Liver (tissue), 9 donors: ENCODE data around the gene SP9. TPM values are rescaled to one million over a fixed set of nuclear protein-coding genes. Genes with fewer than 3 reads are reported as not detected.

Experiments
- DNase-seq: peaks from one replicate; pipeline ENCODE4 v3.0.0-alpha.2; 2017; ENCODE audit warnings: low spot score
- H3K27ac ChIP-seq, 2 donors: one replicate each; pipeline ENCODE4 v1.7.0; 2013; ENCODE audit warnings: inconsistent platforms in 2 of 2, low read length in 2 of 2, control low read depth in 1 of 2, low read depth in 1 of 2, mild to moderate bottlenecking in 1 of 2
- H3K27me3 ChIP-seq, 4 donors: one replicate each; pipeline versions ENCODE4 v1.6.1 to v1.7.0; 2013; ENCODE audit warnings: low read length in 3 of 4, inconsistent platforms in 1 of 4, mild to moderate bottlenecking in 1 of 4, moderate library complexity in 1 of 4; ENCODE audit not compliant: control insufficient read depth in 4 of 4, insufficient read depth in 4 of 4
- H3K36me3 ChIP-seq, 4 donors: one replicate each; pipeline versions ENCODE4 v1.6.1 to v1.7.0; 2013; ENCODE audit warnings: low read length in 3 of 4, mild to moderate bottlenecking in 3 of 4, low read depth in 1 of 4, moderate library complexity in 1 of 4; ENCODE audit not compliant: control insufficient read depth in 4 of 4, insufficient read depth in 3 of 4
- H3K4me1 ChIP-seq, 4 donors: one replicate each; pipeline versions ENCODE4 v1.6.1 to v1.7.0; 2013; ENCODE audit warnings: low read length in 3 of 4, mild to moderate bottlenecking in 3 of 4, moderate library complexity in 1 of 4; ENCODE audit not compliant: control insufficient read depth in 4 of 4, insufficient read depth in 4 of 4
- H3K4me3 ChIP-seq, 3 donors: one replicate each; pipeline versions ENCODE4 v1.6.1 to v1.7.0; 2013; ENCODE audit warnings: low read length in 3 of 3, control low read depth in 1 of 3, low read depth in 1 of 3, mild to moderate bottlenecking in 1 of 3
- H3K9ac ChIP-seq, 2 donors: one replicate each; pipeline ENCODE4 v1.7.0; 2013; ENCODE audit warnings: low read length in 2 of 2, mild to moderate bottlenecking in 2 of 2, moderate library complexity in 2 of 2, control low read depth in 1 of 2, low read depth in 1 of 2
- H3K9me3 ChIP-seq, 4 donors: one replicate each; pipeline versions ENCODE4 v1.6.1 to v1.7.0; 2013; ENCODE audit warnings: low read length in 3 of 4; ENCODE audit not compliant: control insufficient read depth in 4 of 4
- EGR1 ChIP-seq, 2 donors: IDR thresholded peaks; 2 replicates each; pipeline ENCODE4 v1.6.1; 2016 to 2018; ENCODE audit warnings: antibody characterized with exemption in 2 of 2, low read depth in 2 of 2
- FOXA1 ChIP-seq: IDR thresholded peaks from 2 replicates; pipeline ENCODE4 v1.6.1; 2016; ENCODE audit warnings: antibody characterized with exemption
- HNF4A ChIP-seq, 2 donors: conservative IDR thresholded peaks; 2 replicates each; pipeline ENCODE4 v1.6.1; 2016; ENCODE audit warnings: antibody characterized with exemption in 2 of 2, mild to moderate bottlenecking in 2 of 2
- HNF4G ChIP-seq: IDR thresholded peaks from 2 replicates; pipeline ENCODE4 v1.6.1; 2016; ENCODE audit warnings: antibody characterized with exemption
- JUND ChIP-seq, 2 donors: IDR thresholded peaks; 2 replicates each; pipeline ENCODE4 v1.6.1; 2016; ENCODE audit warnings: antibody characterized with exemption in 2 of 2
- RAD21 ChIP-seq, 2 donors: IDR thresholded peaks; 2 replicates each; pipeline ENCODE4 v1.6.1; 2016; ENCODE audit warnings: antibody characterized with exemption in 2 of 2, mild to moderate bottlenecking in 2 of 2
- SP1 ChIP-seq: IDR thresholded peaks from 2 replicates; pipeline ENCODE4 v1.6.1; 2018; ENCODE audit warnings: antibody characterized with exemption, mild to moderate bottlenecking
- YY1 ChIP-seq: IDR thresholded peaks from 2 replicates; pipeline ENCODE4 v1.6.1; 2016; ENCODE audit warnings: antibody characterized with exemption, mild to moderate bottlenecking
- WGBS: extraction: QIAGEN DNeasy Blood & Tissue Kit; methylation state at CpG from one replicate; pipeline ENCODE4 v1.1.7; 2013; 5-methylcytosine and 5-hydroxymethylcytosine counted together
- polyA plus RNA-seq, 2 donors: library from polyadenylated mRNA; stranded (reverse) in 1 of 2; unstranded in 1 of 2; fragments of 200-250 nt in 1 of 2; fragments of >200 nt in 1 of 2; fragmentation: Nextera tagmentation in 1 of 2; extraction: Ambion mirVana in 1 of 2; gene quantifications; one replicate each; pipeline versions ENCODE4 v1.2.1 to v1.2.3, GENCODE V29; 2013 to 2015
- total RNA-seq, 2 donors: library from RNA; depleted of rRNA; stranded (reverse); fragments of >200 nt; gene quantifications; one replicate each; pipeline ENCODE4 v1.2.3, GENCODE V29; 2014
- TF ChIP-seq, protein P1 (sequence below): IDR thresholded peaks from 2 replicates; pipeline ENCODE4 v1.6.1; 2016; ENCODE audit warnings: antibody characterized with exemption
- TF ChIP-seq, protein P2 (sequence below): fragments of 150-350 bp; IDR thresholded peaks from 2 replicates; pipeline ENCODE4 v1.5.1; 2017; ENCODE audit warnings: improper control_type of control experiment, low read depth, low read length; ENCODE audit not compliant: missing input control
- TF ChIP-seq, protein P3 (sequence below): IDR thresholded peaks from 2 replicates; pipeline ENCODE4 v1.6.1; 2016; ENCODE audit warnings: antibody characterized with exemption
- TF ChIP-seq, protein P4 (sequence below): IDR thresholded peaks from 2 replicates; pipeline ENCODE4 v1.6.1; 2016; ENCODE audit warnings: antibody characterized with exemption
- donor health status: healthy.
- donor health status: healthy.
- donor health status: healthy.
- donor health status: healthy.
- donor health status: healthy.

SP9 gene
- total and polyA plus RNA-seq, 4 donors, result not detected

DNA sequence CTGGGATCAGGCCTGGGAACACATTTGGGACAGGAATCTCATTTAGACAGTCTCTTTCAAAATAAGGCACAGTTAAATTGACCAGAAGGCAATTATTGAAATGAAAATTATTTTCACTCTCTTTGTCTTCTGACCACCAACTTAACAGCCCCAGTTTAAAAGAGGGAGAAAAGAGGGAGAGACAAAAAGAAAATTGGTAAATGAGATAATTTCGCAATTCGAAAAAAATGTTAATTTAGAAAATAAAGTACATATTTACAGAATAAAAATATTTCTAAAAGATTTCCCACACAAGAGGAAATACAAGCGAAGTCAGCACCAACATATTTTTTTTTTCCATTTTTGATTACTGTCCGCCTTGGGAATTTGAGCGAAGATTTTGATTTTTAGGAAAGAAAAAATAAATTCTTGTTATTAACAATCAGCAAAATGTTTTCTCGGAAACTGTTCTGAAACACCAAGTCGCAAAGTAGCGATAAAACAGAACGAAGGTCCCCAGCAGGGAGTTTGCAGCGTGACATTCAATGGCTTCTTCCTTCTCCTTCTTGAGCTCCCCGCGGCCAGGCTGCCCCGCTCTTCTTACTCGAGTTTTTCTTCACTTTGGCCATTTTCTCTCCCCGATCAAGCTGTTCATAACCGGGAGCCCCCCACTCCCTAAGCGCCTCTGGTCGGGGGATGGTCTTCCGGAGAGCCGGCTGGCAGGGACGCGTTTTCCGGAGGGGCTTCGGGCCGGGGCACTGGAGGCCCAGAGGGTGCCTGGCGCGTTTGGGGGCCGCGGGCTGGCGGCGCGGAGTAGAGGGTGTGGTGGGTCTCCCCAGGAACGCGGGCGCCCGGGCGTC lies 5.0 kb downstream of the SP9 start:
- no peak for TF ChIP-seq HNF4A (conservative IDR thresholded peaks at IDR 0.05)
- no peak for TF ChIP-seq HNF4G
- TF ChIP-seq, protein P1, sequence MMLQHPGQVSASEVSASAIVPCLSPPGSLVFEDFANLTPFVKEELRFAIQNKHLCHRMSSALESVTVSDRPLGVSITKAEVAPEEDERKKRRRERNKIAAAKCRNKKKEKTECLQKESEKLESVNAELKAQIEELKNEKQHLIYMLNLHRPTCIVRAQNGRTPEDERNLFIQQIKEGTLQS, result no peak
- no peak for TF ChIP-seq RAD21 (IDR thresholded peaks at IDR 0.05)
- no peak for TF ChIP-seq JUND (IDR thresholded peaks at IDR 0.05)
- peaks cover 0 to 43% (median 42%) of the 10 kb centered on the region in 4 donors for H3K4me1 ChIP-seq
- 9% methylated on average over 37 of the region's 37 CpGs for WGBS

DNA sequence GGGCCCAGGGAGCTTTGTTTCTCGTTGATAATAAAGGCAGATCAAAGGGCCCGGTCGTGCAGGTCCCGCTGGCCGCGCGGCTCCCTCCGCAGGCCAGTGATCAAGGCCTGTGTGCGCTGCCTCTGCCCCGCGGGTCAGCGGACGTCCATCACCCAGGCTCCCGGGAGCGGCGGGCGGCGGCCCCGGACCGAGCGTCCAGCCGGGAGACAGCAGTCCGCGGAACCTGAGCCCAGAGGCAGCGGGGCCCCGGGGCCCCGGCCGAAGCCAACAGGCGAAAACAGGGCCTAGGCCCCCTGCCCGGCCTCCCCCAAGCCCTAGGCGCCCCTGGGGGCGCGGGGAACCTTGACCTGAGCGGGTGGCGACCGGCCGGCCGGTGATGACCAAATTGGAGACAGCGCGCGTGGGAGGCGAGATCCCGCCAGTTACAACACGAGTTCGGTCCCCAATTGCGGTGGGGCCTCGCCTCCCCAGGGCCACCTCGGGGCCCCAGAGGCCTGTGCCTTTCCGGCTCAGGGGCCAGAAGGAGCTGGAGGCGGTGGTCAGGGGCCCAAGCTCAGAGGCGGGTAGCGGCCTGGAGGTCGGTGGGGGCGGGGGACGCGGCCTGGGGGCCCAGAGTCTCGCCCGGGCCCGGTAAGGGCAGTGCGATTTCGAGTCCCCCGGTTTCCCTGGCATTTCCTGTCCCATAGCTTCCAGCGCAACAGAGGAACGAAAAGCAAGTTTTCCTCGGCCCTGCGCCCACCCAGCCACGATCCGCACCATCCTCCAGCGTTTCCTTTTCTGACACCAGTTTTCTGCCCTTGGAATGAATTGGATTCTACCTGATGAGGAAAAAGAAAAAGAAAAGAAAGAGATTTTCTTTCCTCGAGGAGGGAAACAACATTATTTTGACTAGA lies 5.9 kb downstream of the SP9 start:
- H3K36me3 ChIP-seq, result no peaks in the 10 kb centered on the region
- TF ChIP-seq SP1 (no peak), YY1 (no peak), RAD21 (IDR thresholded peaks at IDR 0.05) (no peak)
- H3K9me3 ChIP-seq, result peaks cover 0 to 13% (median 0%) of the 10 kb centered on the region in 4 donors
- DNase-seq, result no peak
- 8% methylated on average over 70 of the region's 70 CpGs for WGBS
- H3K27me3 ChIP-seq, result peaks cover 3 to 37% (median 16%) of the 10 kb centered on the region in 4 donors
- H3K9ac ChIP-seq, result no peak overlapping the region
- H3K27ac ChIP-seq, result no peak overlapping the region
- H3K4me3 ChIP-seq, result peak overlapping the region in 1 of 3 donors; percentile 9
- H3K4me1 ChIP-seq, result peaks cover 0 to 38% (median 37%) of the 10 kb centered on the region in 4 donors

More for the DNA sequence above, 5.0 kb downstream of the SP9 start:
- Histone ChIP-seq H3K4me3 (peak overlapping the region in 1 of 3 donors; percentile 9), H3K27me3 (peaks cover 6 to 43% (median 19%) of the 10 kb centered on the region in 4 donors), H3K9ac (no peak overlapping the region), H3K9me3 (peaks cover 0 to 13% (median 0%) of the 10 kb centered on the region in 4 donors), H3K27ac (no peak overlapping the region), H3K36me3 (no peaks in the 10 kb centered on the region)
- DNase-seq, result no peak

DNA sequence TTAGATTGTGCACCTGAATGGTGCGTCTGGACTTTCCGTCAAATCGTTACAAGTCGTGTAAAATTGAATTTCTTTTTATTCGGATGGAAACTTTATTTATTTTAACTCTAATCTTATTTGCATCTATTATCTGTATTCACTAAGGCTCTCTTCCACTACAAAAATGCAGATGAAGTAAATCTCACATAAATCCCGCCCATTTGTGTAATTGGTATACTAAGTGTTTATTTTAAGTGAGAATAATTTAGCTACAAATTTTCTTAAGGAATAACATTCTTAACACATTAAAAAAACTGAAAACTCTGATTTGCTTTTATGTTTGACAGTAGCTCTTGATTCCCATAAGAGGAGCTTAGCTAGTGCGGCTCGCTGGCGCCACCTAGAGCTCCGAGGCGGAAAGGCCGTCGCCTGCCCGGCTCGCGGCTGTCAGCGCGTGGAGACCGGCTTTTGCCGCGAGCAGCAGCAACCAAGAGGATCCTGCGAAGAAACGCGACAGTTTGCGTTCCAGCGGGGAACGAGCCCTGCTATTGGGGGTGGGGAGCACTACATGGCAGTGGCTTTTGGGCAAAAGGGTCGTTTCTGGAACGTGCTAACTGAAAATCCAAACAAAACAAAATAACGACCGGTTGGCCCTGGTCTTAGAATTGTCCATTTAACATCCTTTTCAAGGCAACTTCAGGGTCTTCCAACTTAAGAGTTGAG lies 6.7 kb downstream of the SP9 start:
- H3K9me3 ChIP-seq, result peaks cover 0 to 13% (median 0%) of the 10 kb centered on the region in 4 donors
- WGBS, result 1% methylated on average over 31 of the region's 31 CpGs
- TF ChIP-seq, protein P2, sequence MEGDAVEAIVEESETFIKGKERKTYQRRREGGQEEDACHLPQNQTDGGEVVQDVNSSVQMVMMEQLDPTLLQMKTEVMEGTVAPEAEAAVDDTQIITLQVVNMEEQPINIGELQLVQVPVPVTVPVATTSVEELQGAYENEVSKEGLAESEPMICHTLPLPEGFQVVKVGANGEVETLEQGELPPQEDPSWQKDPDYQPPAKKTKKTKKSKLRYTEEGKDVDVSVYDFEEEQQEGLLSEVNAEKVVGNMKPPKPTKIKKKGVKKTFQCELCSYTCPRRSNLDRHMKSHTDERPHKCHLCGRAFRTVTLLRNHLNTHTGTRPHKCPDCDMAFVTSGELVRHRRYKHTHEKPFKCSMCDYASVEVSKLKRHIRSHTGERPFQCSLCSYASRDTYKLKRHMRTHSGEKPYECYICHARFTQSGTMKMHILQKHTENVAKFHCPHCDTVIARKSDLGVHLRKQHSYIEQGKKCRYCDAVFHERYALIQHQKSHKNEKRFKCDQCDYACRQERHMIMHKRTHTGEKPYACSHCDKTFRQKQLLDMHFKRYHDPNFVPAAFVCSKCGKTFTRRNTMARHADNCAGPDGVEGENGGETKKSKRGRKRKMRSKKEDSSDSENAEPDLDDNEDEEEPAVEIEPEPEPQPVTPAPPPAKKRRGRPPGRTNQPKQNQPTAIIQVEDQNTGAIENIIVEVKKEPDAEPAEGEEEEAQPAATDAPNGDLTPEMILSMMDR, result peak; percentile 96
- TF ChIP-seq RAD21 (IDR thresholded peaks at IDR 0.05) (peak; percentile 94 to 96), SP1 (no peak), EGR1 (IDR thresholded peaks at IDR 0.05; ENCODE audit: low read depth in 2 of 2) (no peak), JUND (IDR thresholded peaks at IDR 0.05) (no peak), FOXA1 (no peak), HNF4G (no peak)
- TF ChIP-seq, protein P3, sequence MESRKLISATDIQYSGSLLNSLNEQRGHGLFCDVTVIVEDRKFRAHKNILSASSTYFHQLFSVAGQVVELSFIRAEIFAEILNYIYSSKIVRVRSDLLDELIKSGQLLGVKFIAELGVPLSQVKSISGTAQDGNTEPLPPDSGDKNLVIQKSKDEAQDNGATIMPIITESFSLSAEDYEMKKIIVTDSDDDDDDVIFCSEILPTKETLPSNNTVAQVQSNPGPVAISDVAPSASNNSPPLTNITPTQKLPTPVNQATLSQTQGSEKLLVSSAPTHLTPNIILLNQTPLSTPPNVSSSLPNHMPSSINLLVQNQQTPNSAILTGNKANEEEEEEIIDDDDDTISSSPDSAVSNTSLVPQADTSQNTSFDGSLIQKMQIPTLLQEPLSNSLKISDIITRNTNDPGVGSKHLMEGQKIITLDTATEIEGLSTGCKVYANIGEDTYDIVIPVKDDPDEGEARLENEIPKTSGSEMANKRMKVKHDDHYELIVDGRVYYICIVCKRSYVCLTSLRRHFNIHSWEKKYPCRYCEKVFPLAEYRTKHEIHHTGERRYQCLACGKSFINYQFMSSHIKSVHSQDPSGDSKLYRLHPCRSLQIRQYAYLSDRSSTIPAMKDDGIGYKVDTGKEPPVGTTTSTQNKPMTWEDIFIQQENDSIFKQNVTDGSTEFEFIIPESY, result no peak
- TF ChIP-seq, protein P4, sequence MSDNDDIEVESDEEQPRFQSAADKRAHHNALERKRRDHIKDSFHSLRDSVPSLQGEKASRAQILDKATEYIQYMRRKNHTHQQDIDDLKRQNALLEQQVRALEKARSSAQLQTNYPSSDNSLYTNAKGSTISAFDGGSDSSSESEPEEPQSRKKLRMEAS, result no peak
- H3K27ac ChIP-seq, result no peak overlapping the region
- no peak overlapping the region for H3K4me3 ChIP-seq
- peak; percentile 90 for DNase-seq
- no peaks in the 10 kb centered on the region for H3K36me3 ChIP-seq
- H3K27me3 ChIP-seq, result peaks cover 2 to 30% (median 15%) of the 10 kb centered on the region in 4 donors
- H3K9ac ChIP-seq, result no peak overlapping the region
- peaks cover 0 to 30% (median 29%) of the 10 kb centered on the region in 4 donors for H3K4me1 ChIP-seq
